ENCODE results near the gene CAPN15. TPM values are rescaled to one million over a fixed set of nuclear protein-coding genes. Genes with fewer than 3 reads are reported as not detected.

Gene CAPN15
- total and polyA plus RNA-seq, 3 donors from 2014 or later = 48.0 to 115 (median 108) TPM

- no peak for DNase-seq
- Histone ChIP-seq H3K27me3 (no peaks in the 10 kb centered on the region), H3K36me3 (ENCODE audit: low read depth, missing control alignments) (no peaks in the 10 kb centered on the region), H3K9me3 (no peaks in the 10 kb centered on the region), H3K4me1 (no peaks in the 10 kb centered on the region), H3K27ac (no peak overlapping the region), H3K4me3 (no peak overlapping the region)
- intact Hi-C loops (cut with DNase I; ENCODE audit: low total_unique reads) = no loop called here
- TF ChIP-seq CTCF (IDR thresholded peaks at IDR 0.05) (no peak), POLR2A (IDR thresholded peaks at IDR 0.05) (no peak)
- 88 to 95% methylated on average over 6 of the region's 6 CpGs for WGBS, 2 donors
These were observed 14.7 kb upstream of the CAPN15 start for GRCh38 chr16:512802-513201.

GRCh38 chr16:513950-514349, 13.6 kb upstream of the CAPN15 start:
- DNase-seq = no peak
- Histone ChIP-seq H3K27ac (no peak overlapping the region), H3K4me1 (no peaks in the 10 kb centered on the region), H3K27me3 (no peaks in the 10 kb centered on the region), H3K9me3 (no peaks in the 10 kb centered on the region), H3K36me3 (ENCODE audit: low read depth, missing control alignments) (no peaks in the 10 kb centered on the region), H3K4me3 (no peak overlapping the region)
- TF ChIP-seq POLR2A (IDR thresholded peaks at IDR 0.05) = no peak
- TF ChIP-seq CTCF (IDR thresholded peaks at IDR 0.05) = no peak
- 74 to 92% methylated on average over 5 to 10 of the region's 10 CpGs for WGBS, 2 donors
- intact Hi-C loops (cut with DNase I; ENCODE audit: low total_unique reads) = no loop called here

DNA sequence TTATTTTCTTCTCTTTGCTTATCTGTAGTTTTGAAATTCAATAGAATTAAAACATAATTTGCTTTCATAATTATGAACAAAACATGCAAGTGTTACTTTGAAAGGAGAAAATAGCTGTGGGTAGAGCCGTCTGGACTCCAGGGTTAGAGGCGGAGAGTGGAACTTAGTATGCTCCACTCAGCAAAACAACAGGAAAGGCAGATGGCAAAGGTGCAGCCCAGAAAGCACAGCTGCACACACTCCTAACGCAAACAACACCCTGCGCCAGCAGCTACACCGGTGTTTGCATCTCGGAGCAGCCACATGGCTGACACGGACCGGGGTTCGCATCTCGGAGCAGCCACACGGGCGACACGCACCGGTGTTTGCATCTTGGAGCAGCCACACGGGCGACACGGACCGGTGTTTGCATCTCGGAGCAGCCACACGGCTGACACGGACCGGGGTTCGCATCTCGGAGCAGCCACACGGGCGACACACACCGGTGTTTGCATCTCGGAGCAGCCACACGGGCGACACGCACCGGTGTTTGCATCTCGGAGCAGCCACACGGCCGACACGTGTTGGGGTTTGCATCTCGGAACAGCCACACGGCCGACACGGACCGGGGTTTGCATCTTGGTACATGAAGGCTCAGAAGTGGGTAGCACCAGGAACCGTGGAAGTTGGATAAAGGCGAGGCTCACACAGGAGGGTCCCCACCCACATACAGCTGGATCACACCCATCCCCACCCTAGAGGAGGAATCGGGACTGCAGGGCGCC, 12.2 kb upstream of the CAPN15 start:
- H3K36me3 ChIP-seq (ENCODE audit: low read depth, missing control alignments) = no peaks in the 10 kb centered on the region

GRCh38 chr16:515939-516226, 11.6 kb upstream of the CAPN15 start:
- no peak overlapping the region for H3K27ac ChIP-seq
- no peaks in the 10 kb centered on the region for H3K27me3 ChIP-seq
- no peak for DNase-seq
- intact Hi-C loops (cut with DNase I; ENCODE audit: low total_unique reads) = no loop called here
- H3K9me3 ChIP-seq = no peaks in the 10 kb centered on the region
- H3K4me3 ChIP-seq = no peak overlapping the region
- WGBS, 2 donors = 96 to 100% methylated on average over 4 to 11 of the region's 11 CpGs
- no peaks in the 10 kb centered on the region for H3K36me3 ChIP-seq (ENCODE audit: low read depth, missing control alignments)
- TF ChIP-seq CTCF (IDR thresholded peaks at IDR 0.05) (no peak), POLR2A (IDR thresholded peaks at IDR 0.05) (no peak)
- H3K4me1 ChIP-seq = no peaks in the 10 kb centered on the region

More for the DNA sequence above, 12.2 kb upstream of the CAPN15 start:
- Histone ChIP-seq H3K4me3 (no peak overlapping the region), H3K27ac (no peak overlapping the region), H3K4me1 (no peaks in the 10 kb centered on the region), H3K27me3 (no peaks in the 10 kb centered on the region), H3K9me3 (no peaks in the 10 kb centered on the region)
- no peak for DNase-seq
- intact Hi-C loops (cut with DNase I; ENCODE audit: low total_unique reads) = no loop called here
- TF ChIP-seq CTCF (IDR thresholded peaks at IDR 0.05) (no peak), POLR2A (IDR thresholded peaks at IDR 0.05) (no peak)
- WGBS, 2 donors = 91 to 92% methylated on average over 31 to 45 of the region's 45 CpGs

DNA sequence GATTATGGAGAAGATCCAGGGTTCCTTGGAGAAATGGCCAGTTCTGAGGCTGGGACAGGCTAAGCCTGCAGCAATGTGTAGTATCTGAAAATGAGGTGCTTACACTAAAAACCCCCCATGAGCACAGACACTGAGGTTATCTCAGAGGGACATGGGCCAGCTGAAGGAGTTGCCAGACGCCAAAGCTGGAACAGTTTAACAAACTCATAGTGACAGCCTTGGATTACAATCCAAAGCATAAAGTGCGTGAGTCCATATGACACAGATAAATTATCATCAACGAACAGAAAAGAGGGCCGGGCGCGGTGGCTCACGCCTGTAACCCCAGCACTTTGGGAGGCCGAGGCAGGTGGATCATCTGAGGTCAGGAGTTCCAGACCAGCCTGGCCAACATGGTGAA, 11.2 kb upstream of the CAPN15 start:
- intact Hi-C loops (cut with DNase I; ENCODE audit: low total_unique reads) = no loop called here
- no peaks in the 10 kb centered on the region for H3K36me3 ChIP-seq (ENCODE audit: low read depth, missing control alignments)

More for the DNA sequence above, 11.2 kb upstream of the CAPN15 start:
- Histone ChIP-seq H3K27ac (no peak overlapping the region), H3K4me3 (no peak overlapping the region), H3K27me3 (no peaks in the 10 kb centered on the region), H3K4me1 (no peaks in the 10 kb centered on the region), H3K9me3 (no peaks in the 10 kb centered on the region)
- no peak for TF ChIP-seq POLR2A (IDR thresholded peaks at IDR 0.05)
- no peak for TF ChIP-seq CTCF (IDR thresholded peaks at IDR 0.05)
- 87 to 91% methylated on average over 8 of the region's 8 CpGs for WGBS, 2 donors
- no peak for DNase-seq

Data from testis (tissue), 3 donors.